IMR-90 (cell line): Measurements from ENCODE around the gene FXR2.

Experiments
- CTCF ChIP-seq: conservative IDR thresholded peaks from 2 replicates; pipeline ENCODE4 v1.5.1; 2012; ENCODE audit warnings: mild to moderate bottlenecking, low read depth, low read length, improper control_type of control experiment
- POLR2A ChIP-seq: IDR thresholded peaks from 2 replicates; pipeline ENCODE4 v1.6.1; 2012; ENCODE audit warnings: mild to moderate bottlenecking, low read depth, low read length

DNA sequence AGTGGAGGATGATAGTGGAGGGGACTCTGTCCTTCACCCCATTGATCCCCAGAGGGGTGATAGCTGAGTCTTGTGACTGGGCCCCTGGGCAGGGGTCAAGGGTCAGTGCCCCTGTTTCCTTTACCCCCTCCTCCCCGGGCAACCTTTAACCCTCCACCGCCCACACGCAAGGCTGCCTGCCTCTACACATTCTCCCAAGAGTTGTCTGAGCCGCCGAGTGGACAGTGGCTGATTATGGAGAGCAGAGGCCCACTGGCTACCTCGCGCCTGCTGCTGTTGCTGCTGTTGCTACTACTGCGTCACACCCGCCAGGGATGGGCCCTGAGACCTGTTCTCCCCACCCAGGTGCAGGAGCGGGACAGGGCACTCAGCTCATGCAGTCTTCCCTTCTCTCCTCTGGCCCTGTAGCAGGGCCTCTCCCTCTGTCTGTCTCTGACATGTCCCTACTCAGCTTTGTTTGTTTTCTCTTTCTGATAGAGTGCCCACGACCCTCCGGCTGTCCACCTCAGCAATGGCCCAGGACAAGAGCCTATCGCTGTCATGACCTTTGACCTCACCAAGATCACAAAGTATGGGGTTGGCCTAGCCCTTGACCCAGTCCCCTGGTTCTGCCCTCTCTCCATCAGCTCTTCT, 15.4 kb upstream of the FXR2 start, which contains the start of gene SHBG:
- TF ChIP-seq POLR2A: no peak
- TF ChIP-seq CTCF: no peak
